K562 (cell line): ENCODE measurements around the gene ATF4. TPM values are rescaled to one million over a fixed set of nuclear protein-coding genes. Genes with fewer than 3 reads are reported as not detected.
A peak's percentile ranks its signal among the peaks of the same experiment; 100 is the strongest.

Source experiments
- CBFA2T2 ChIP-seq: fragments of 450-650 bp; conservative IDR thresholded peaks from 2 replicates; pipeline ENCODE4 v1.6.1; 2017; ENCODE audit warnings: mild to moderate bottlenecking
- CC2D1A ChIP-seq: fragments of 450-650 bp; IDR thresholded peaks from 2 replicates; pipeline ENCODE4 v1.6.1; 2017; ENCODE audit warnings: mild to moderate bottlenecking
- ELF2 ChIP-seq: fragments of 250-450 bp; sonication (Bioruptor Pico); IDR thresholded peaks from 2 replicates; pipeline ENCODE4 v1.5.0; 2021; ENCODE audit warnings: mild to moderate bottlenecking
- ESRRA ChIP-seq: fragments of 450-650 bp; IDR thresholded peaks from 2 replicates; pipeline ENCODE4 v1.6.1; 2014; ENCODE audit warnings: low read depth, mild to moderate bottlenecking, moderate library complexity, borderline replicate concordance
- ETV5 ChIP-seq: sonication (generic); formaldehyde crosslinking; IDR thresholded peaks from 2 replicates; pipeline ENCODE4 v1.4.0; 2020; ENCODE audit warnings: low read depth, mild to moderate bottlenecking, missing genetic modification reagents
- HSF4 ChIP-seq: fragments of 250-450 bp; sonication (Bioruptor Pico); IDR thresholded peaks from 2 replicates; pipeline ENCODE4 v2.1.2; 2022; ENCODE audit warnings: mild to moderate bottlenecking, moderate library complexity, borderline replicate concordance
- MAZ ChIP-seq, 2 experiments: fragments of 450-650 bp in 1 of 2; sonication (generic) in 1 of 2; formaldehyde crosslinking; IDR thresholded peaks in 1 of 2; conservative IDR thresholded peaks in 1 of 2; 2 replicates each; pipeline versions ENCODE4 v1.4.0 to v1.5.0; 2020; ENCODE audit warnings: mild to moderate bottlenecking in 1 of 2, missing genetic modification reagents in 1 of 2
- RAD21 ChIP-seq, 2 experiments: fragments of 250-450 bp in 1 of 2; fragments of 450-650 bp in 1 of 2; sonication (Bioruptor Pico) in 1 of 2; formaldehyde crosslinking in 1 of 2; IDR thresholded peaks in 1 of 2; conservative IDR thresholded peaks in 1 of 2; 2 replicates each; pipeline versions ENCODE4 v1.4.0 to v1.8.0; 2020 to 2022; ENCODE audit warnings: mild to moderate bottlenecking in 2 of 2, moderate library complexity in 1 of 2
- SMC3 ChIP-seq: conservative IDR thresholded peaks from 2 replicates; pipeline ENCODE4 v1.6.1; 2011; ENCODE audit warnings: low read depth, low read length, improper control_type of control experiment; ENCODE audit not compliant: insufficient read depth
- SOX6 ChIP-seq: fragments of 450-650 bp; IDR thresholded peaks from 2 replicates; pipeline ENCODE4 v1.6.1; 2014; ENCODE audit warnings: mild to moderate bottlenecking
- U2AF2 ChIP-seq: fragments of 200-400 bp; formaldehyde crosslinking; optimal IDR thresholded peaks from 2 replicates; pipeline ENCODE3; 2017; ENCODE audit warnings: low read depth, mild to moderate bottlenecking, low read length
- ZNF217 ChIP-seq: sonication (generic); formaldehyde crosslinking; IDR thresholded peaks from 2 replicates; pipeline ENCODE4 v1.8.0; 2022; ENCODE audit warnings: mild to moderate bottlenecking, missing genetic modification reagents
- ZNF431 ChIP-seq: sonication (generic); formaldehyde crosslinking; IDR thresholded peaks from 2 replicates; pipeline ENCODE4 v1.8.0; 2022; ENCODE audit warnings: mild to moderate bottlenecking, missing genetic modification reagents
- ZNF609 ChIP-seq: sonication (generic); formaldehyde crosslinking; IDR thresholded peaks from 2 replicates; pipeline ENCODE4 v1.8.1; 2023; ENCODE audit warnings: missing genetic modification reagents, mild to moderate bottlenecking, borderline replicate concordance
- ZNF764 ChIP-seq: fragments of 250-450 bp; sonication (Bioruptor Pico); IDR thresholded peaks from 2 replicates; pipeline ENCODE4 v1.4.0; 2020; ENCODE audit warnings: low read depth, mild to moderate bottlenecking, moderate library complexity
- polyA plus RNA-seq, 8 experiments: library from polyadenylated mRNA; depleted of rRNA in 4 of 8; stranded (reverse) in 5 of 8; unstranded in 3 of 8; fragments of >200 nt; fragmentation: Nextera tagmentation in 2 of 8; fragmentation: Illumina TruSeq in 1 of 8; extraction: Ambion mirVana in 2 of 8; extraction: Trizol in 1 of 8; gene quantifications; 2 replicates each; pipeline versions ENCODE4 v1.2.1 to v1.2.3, GENCODE V29; 2011 to 2014; ENCODE audit warnings: inconsistent platforms in 1 of 8, missing spikeins in 1 of 8
- total RNA-seq, 7 experiments: library from RNA; depleted of rRNA in 6 of 7; stranded (reverse); fragments of >200 nt in 6 of 7; fragmentation: Illumina TruSeq in 2 of 7; extraction: Trizol in 2 of 7; gene quantifications; 2 replicates each; pipeline versions ENCODE4 v1.2.1 to v1.2.3, GENCODE V29; 2011 to 2021; ENCODE audit warnings: low replicate concordance in 1 of 7
- TF ChIP-seq, protein P1 (sequence below): sonication (generic); formaldehyde crosslinking; IDR thresholded peaks from 2 replicates; pipeline ENCODE4 v1.9.0; 2022; ENCODE audit warnings: mild to moderate bottlenecking, missing genetic modification reagents
- TF ChIP-seq, protein P2 (sequence below): fragments of 250-450 bp; sonication (Bioruptor Pico); IDR thresholded peaks from 2 replicates; pipeline ENCODE4 v1.5.1; 2021; ENCODE audit warnings: mild to moderate bottlenecking
- TF ChIP-seq, protein P3 (sequence below): fragments of 250-450 bp; sonication (Bioruptor Pico); IDR thresholded peaks from 2 replicates; pipeline ENCODE4 v1.4.0; 2020; ENCODE audit warnings: mild to moderate bottlenecking

ATF4 gene
- total and polyA plus RNA-seq, 9 of the 15 experiments (the other 6 are each of a cell fraction or from before 2014, with no cell fraction given): 93.1 to 723 (median 355) TPM

- TF ChIP-seq ZNF431 (CRISPR knock-in tag) (no peak), ESRRA (peak; percentile 97), CC2D1A (no peak), ZNF609 (CRISPR knock-in tag) (no peak), ZNF764 (CRISPR knock-in tag) (no peak), ETV5 (no peak), ELF2 (no peak), MAZ (CRISPR knock-in tag; conservative IDR thresholded peaks at IDR 0.05 in 1 of 2, IDR thresholded peaks at IDR 0.05 in 1 of 2) (0 out of 4 replicates have a peak, but pooled peaks of 1 of the 2 experiments have one; percentile 19), SMC3 (peak; percentile 49), CBFA2T2 (no peak), ZNF217 (no peak), U2AF2 (no peak), RAD21 (CRISPR knock-in tag; conservative IDR thresholded peaks at IDR 0.05 in 1 of 2, IDR thresholded peaks at IDR 0.05 in 1 of 2) (peak; percentile 32 to 58), SOX6 (no peak), HSF4 (CRISPR knock-in tag) (no peak)
- TF ChIP-seq, protein P1, sequence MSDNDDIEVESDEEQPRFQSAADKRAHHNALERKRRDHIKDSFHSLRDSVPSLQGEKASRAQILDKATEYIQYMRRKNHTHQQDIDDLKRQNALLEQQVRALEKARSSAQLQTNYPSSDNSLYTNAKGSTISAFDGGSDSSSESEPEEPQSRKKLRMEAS: no peak
- TF ChIP-seq, protein P2, sequence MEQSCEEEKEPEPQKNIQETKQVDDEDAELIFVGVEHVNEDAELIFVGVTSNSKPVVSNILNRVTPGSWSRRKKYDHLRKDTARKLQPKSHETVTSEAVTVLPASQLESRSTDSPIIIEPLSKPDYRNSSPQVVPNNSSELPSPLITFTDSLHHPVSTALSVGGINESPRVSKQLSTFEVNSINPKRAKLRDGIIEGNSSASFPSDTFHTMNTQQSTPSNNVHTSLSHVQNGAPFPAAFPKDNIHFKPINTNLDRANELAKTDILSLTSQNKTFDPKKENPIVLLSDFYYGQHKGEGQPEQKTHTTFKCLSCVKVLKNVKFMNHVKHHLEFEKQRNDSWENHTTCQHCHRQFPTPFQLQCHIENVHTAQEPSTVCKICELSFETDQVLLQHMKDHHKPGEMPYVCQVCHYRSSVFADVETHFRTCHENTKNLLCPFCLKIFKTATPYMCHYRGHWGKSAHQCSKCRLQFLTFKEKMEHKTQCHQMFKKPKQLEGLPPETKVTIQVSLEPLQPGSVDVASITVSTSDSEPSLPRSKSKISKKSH (CRISPR knock-in tag): no peak
- TF ChIP-seq, protein P3, sequence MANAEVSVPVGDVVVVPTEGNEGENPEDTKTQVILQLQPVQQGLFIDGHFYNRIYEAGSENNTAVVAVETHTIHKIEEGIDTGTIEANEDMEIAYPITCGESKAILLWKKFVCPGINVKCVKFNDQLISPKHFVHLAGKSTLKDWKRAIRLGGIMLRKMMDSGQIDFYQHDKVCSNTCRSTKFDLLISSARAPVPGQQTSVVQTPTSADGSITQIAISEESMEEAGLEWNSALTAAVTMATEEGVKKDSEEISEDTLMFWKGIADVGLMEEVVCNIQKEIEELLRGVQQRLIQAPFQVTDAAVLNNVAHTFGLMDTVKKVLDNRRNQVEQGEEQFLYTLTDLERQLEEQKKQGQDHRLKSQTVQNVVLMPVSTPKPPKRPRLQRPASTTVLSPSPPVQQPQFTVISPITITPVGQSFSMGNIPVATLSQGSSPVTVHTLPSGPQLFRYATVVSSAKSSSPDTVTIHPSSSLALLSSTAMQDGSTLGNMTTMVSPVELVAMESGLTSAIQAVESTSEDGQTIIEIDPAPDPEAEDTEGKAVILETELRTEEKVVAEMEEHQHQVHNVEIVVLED (CRISPR knock-in tag): no peak
Measured at GRCh38 chr22:39559456-39560105, 39.2 kb downstream of the ATF4 start (continued).
